Measurements from ENCODE around the gene NCOA3.
A peak's percentile ranks its signal among the peaks of the same experiment; 100 is the strongest.
"Not testable (repeated sequence)": the region's sequence is repeated elsewhere in the genome, so short reads cannot be mapped to it uniquely, and the experiment has no call there.

Gene NCOA3

DNA sequence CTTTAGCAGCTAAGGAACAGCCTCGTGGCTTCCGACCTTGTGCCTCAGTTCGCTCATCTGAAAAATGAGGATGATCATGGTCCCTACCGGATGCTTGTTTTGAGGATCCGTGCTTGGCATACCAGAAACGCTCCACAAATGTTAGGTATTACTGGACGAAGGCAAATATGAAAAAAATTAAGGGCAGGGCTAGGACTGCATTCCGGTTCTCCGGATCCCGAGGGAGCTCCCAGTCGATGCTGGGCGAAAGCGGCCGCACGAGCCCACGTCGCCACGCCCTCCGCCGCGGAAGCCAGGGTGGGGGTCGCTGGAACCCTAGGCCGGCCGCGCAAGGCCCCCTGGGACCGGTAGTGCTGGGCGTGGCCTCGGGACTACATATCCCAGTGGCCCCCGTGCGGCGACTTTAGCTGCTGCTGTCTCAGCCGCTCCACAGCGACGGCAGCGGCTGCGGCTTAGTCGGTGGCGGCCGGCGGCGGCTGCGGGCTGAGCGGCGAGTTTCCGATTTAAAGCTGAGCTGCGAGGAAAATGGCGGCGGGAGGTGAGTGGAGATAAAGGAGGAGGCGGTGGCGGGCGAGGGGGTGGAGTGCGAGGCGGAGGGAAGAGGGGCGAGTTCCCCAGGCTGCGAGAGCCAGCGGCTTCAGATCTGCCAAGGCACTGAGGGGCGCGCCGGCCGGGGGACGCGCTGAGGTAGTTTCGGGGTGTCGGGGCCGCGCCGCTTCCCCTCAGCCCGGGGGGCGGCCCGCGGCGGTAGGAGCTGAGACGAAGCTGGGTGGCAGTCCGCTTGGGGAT is at the start of gene NCOA3:
NCOA3 (plus strand) TSS at position 406 of the 789 bp plus-strand sequence. CDS start 120,361 bp downstream, outside the sequence.
- peak; percentile 91 for DNase-seq (ENCODE audit: low spot score)

DNA sequence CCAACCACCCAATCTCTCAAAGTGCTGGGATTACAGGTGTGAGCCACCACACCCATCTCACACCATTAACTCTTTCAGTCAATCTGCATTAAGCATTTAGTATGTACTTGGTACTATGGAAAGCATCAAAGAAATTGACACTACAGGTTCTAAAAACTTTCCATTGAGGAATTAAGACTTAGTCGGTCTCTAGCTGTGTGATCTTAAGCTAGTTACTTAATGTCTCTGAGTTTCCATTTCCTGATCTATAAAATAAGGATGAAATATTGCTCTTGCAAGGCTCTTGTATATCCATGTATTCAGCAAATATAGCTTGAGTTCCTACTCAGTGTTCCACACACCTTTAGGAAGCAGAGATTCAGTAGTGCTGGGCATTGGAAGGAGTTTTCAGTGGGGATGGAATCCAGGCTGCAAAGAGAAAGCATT is 48.9 kb upstream of the NCOA3 start:
- no peak for DNase-seq (ENCODE audit: low spot score)

GRCh38 chr20:47453167-47453782 is 48.4 kb upstream of the NCOA3 start:
- DNase-seq (ENCODE audit: low spot score): no peak

DNA sequence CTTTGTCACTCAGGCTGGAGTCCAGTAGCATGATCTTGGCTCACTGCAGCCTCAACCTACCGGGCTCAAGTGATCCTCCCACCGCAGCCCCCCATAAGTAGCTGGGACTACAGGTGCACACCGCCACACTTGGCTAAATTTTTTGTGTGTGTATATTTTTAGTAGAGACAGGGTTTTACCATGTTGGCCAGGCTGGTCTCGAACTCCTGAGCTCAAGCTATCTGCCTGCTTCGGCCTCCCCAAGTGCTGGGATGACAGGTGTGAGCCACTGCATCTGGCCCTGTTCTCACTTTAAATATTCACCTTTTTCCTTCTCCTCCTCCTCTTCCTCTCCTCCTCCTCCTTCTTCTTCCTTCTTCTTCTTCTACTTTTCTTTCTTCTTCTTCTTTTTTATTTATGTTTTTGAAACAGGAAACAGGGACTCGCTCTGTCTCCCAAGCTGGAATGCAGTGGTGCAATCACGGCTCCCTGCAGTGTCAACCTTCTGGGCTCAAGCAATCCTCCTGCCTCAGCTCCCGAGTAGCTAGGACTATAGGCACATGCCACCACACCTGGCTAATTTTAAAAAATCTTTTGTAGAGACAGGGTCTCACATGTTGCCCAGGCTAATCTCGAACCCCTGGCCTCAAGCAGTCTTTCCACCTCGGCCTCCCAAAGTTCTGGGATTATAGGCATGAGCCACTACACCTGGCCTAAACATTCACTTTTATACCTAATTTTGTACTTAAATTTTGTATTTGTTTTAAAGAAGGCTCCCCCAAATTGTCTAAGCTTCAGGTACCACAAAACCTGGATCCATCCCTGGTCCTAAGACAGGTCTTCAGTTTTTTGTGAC is 47.2 kb upstream of the NCOA3 start:
- no peak for DNase-seq (ENCODE audit: low spot score)

DNA sequence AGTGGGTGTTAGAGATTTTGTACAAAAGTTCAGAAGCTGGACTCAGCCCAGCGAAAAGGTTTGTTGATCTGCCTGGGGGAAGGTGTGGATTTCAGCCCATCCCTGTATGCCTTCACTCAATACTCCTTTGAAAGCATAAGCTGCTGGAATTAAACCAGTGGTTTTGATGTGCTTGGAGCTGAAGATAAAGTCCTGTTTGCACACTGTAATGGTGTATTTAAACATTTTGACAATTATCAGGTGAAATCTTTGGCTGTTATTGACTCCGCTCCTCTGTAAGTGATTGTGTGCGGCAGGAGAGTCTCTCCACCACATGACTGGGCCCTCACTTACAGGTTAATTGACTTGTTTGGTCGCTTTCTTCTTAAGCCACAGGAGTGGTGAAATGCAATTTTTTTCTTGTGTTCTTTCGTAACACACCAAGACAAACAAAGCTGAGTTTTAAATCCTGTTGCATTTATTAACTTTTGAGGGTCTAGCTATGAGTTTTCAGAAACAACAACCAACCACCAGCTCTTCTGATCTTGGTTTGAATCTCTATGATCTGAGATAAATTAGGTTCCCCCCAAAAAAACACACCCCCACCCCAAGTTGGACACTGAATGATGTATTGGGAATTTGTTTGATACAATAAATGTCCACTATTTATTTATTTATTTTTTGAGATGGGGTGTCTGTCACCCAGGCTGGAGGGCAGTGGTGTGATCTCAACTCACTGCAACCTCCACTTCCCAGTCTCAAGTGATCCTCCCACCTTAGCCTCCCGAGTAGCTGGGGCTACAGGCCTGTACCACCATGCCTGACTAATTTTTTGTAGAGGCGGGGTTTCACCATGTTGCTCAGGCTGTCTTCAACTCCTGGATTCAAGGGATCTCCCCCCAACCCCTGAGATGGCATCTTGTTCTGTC is 46.3 kb upstream of the NCOA3 start:
- no peak for DNase-seq (ENCODE audit: low spot score)

GRCh38 chr20:47456041-47456537 is 45.6 kb upstream of the NCOA3 start:
- no peak for DNase-seq (ENCODE audit: low spot score)

DNA sequence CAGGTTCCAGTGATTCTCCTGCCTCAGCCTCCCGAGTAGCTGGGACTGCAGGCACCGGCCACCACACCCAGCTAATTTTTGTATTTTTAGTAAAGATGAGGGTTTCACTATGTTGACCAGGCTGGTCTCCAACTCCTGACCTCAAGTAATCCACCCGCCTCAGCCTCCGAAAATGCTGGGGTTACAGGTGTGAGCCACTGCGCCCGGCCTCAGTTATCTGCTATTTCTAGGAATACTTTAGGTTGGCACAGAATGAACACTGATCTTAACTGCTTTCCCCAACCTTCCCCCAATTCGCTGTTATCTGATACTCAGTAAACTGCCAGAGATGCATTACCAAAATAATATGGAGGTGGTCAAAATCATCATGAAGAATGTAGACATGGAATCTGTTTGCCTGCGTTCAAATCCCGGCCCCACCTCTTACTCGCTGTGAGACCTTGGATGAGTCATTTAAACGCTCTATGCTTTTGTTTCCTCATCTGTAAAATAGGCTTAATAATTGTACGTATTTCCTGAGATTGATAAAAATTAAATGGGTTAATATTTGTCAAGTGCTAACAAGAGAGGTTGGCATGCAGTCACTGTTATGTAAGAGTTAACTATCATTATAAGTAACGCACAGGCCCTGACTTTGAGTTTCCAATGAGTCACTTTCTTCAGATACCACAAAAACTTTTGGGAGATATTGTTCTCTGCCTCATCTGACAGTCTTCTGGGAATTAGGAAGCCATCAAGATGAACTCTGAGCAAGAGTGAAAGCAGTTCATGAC is 44.5 kb upstream of the NCOA3 start:
- peak; percentile 37 for DNase-seq (ENCODE audit: low spot score)

DNA sequence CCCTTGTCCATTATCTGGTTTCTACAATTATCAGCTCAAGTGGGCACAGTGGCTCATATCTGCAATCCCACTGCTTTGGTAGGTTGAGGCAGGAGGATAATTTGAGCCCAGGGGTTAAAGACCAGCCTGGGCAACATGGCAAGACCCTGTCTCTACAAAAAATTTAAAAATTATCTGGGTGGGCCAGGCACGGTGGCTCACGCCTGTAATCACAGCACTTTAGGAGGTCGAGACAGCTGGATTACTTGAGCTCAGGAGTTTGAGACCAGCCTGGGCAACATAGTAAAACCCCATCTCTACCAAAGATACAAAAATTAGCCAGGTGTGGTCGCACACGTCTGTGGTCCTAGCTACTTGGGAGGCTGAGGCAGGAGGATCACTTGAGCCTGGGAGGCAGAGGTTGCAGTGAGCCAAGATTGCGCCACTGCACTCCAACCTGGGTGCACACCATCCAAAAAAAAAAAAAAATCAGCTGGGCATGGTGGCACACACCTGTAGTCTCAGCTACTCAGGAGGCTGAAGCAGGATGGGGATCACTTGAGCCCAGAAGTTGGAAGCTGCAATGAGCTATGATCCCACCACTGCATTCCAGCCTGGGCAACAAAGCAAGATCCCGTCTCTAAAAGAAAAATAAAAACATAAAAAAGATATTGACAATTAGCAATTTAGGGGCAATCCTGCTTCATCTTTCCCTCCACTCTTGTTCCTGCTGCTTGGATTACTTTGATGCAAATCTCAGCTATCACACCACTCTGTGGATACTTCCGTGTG is 43.2 kb upstream of the NCOA3 start:
- DNase-seq (ENCODE audit: low spot score): not testable (repeated sequence)

GRCh38 chr20:47459344-47460073 is 42.2 kb upstream of the NCOA3 start:
- no peak for DNase-seq (ENCODE audit: low spot score)

- not testable (repeated sequence) for DNase-seq (ENCODE audit: low spot score)
Measured at GRCh38 chr20:47460761-47461112, 41.0 kb upstream of the NCOA3 start.

DNA sequence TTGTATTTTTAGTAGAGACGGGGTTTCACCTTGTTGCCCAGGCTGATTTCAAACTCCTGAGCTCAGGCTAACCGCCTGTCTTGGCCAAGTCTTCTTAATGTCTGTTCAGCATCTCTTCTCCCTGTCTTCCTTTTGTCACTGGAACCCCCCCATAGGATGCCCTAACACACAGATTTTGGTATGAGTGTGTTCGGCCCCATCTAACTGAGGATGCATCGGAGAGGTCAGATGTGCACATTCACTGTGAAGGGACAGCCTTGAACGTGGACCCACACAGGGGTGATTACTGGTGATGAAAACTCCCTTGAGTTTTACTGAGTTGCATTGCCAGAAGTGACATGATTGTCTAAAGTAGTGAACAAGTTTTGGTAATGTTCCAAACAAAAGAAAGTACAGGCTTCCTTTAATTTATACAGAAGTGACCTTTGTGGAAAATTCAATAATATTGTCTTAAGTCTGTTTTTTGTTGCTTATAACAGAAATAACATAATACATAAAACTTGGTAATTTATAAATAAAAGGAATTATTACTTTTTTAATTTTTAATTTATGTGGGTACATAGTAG is 40.5 kb upstream of the NCOA3 start:
- DNase-seq (ENCODE audit: low spot score): no peak

DNA sequence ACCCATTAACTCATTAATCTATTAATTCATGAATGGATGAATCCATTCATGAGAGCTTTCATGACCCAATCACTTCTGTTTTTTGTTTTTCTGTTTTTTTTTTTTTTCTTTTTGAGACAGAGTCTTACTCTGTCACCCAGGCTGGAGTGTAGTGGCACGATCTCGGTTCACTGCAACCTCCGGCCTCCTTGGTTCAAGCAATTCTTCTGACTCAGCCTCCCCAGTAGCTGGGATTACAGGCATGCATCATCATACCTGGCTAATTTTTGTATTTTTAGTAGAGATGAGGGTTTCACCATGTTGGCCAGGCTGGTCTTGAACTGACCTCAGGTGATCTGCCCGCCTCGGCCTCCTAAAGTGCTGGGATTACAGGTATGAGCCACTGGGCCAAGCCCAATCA is 39.8 kb upstream of the NCOA3 start:
- not testable (repeated sequence) for DNase-seq (ENCODE audit: low spot score)

GRCh38 chr20:47464380-47465101 is 37.1 kb upstream of the NCOA3 start:
- DNase-seq (ENCODE audit: low spot score): no peak

DNA sequence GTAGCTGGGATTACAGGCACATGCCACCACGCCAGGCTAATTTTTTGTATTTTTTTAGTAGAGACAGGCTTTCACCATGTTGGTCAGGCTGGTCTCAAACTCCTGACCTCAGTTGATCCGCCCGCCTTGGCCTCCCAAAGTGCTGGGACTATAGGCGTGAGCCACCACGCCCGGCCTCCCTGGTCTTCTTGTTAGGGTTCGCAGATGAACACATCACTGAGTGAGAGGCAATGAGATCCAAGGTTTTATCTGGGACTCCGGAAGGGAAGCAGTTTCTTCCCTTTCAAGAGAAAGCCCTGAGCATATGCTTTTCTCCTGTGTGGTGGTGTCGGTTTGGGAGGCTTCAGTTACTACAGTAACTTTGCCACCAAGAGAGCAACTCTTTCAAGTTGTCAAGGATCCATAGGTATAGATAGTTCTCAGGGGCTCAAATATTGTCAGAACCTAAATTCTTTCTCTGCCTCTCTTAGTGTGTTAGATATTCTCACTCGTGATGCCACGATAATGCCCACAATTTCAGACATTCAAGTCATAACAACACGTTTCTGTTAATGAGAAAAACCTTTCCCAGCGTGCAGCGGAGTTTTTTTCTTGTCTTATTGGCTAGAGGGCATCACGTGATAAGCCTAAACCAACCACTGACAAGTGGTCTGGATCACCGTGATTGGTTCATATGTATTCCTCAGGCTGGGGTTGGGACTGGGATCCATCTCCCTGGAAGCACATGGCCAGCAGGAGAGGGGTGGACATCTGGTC is 36.2 kb upstream of the NCOA3 start:
- DNase-seq (ENCODE audit: low spot score): no peak

DNA sequence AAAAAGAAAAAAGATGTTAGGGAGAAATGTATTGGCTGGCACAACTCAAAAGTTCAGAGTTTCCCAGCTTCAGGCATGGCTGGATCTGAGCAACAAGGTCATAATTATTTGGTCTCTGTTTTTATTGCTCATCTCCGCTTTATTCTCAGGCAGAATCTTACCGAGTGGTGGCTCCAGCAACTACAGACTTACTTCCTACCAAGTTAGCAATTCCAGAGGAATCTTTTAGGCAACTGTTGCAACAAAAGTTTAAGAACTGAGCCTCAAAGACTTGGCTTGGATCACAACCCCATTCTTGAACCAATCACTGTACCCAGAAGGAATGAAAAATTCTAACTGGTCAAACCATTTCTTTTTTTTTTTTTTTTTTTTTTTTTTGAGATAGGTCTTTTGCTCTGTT is 35.5 kb upstream of the NCOA3 start:
- DNase-seq (ENCODE audit: low spot score): no peak

- no peak for DNase-seq (ENCODE audit: low spot score)
Measured at GRCh38 chr20:47466704-47467459, 34.8 kb upstream of the NCOA3 start.
